Smooth muscle cell (in vitro differentiated cells): ENCODE data around the gene SLC5A8. TPM values are rescaled to one million over a fixed set of nuclear protein-coding genes. Genes with fewer than 3 reads are reported as not detected.

ENCODE experiments used
- DNase-seq: peaks from one replicate; lab custom pipeline; 2025; ENCODE audit not compliant: unreplicated experiment; lab: John Stamatoyannopoulos, UW
- H2AFZ ChIP-seq: fragments of 200-600 bp; sonication (generic); 2 replicates; pipeline ENCODE4 v1.6.0; 2016; ENCODE audit warnings: antibody characterized with exemption, low read depth, mild to moderate bottlenecking
- H3F3A ChIP-seq: fragments of 200-600 bp; sonication (generic); 2 replicates; pipeline ENCODE4 v1.6.0; 2017; ENCODE audit warnings: antibody characterized with exemption, low read depth
- H3K27ac ChIP-seq: fragments of 200-600 bp; sonication (generic); 2 replicates; pipeline ENCODE4 v1.5.1; 2016; ENCODE audit warnings: low read depth, mild to moderate bottlenecking
- H3K27me3 ChIP-seq: fragments of 200-600 bp; sonication (generic); 2 replicates; pipeline ENCODE4 v1.6.1; 2016; ENCODE audit warnings: low read depth, mild to moderate bottlenecking
- H3K36me3 ChIP-seq: fragments of 200-600 bp; sonication (generic); 2 replicates; pipeline ENCODE4 v1.5.1; 2016; ENCODE audit warnings: low read depth
- H3K4me1 ChIP-seq: fragments of 200-600 bp; sonication (generic); 2 replicates; pipeline ENCODE4 v1.5.1; 2016; ENCODE audit warnings: low read depth
- H3K4me2 ChIP-seq: fragments of 200-600 bp; sonication (generic); 2 replicates; pipeline ENCODE4 v1.6.0; 2016; ENCODE audit warnings: mild to moderate bottlenecking
- H3K4me3 ChIP-seq: fragments of 200-600 bp; sonication (generic); 2 replicates; pipeline ENCODE4 v1.5.1; 2016; ENCODE audit warnings: mild to moderate bottlenecking
- H3K79me2 ChIP-seq: fragments of 200-600 bp; sonication (generic); 2 replicates; pipeline ENCODE4 v1.6.0; 2016; ENCODE audit warnings: low read depth, mild to moderate bottlenecking
- H3K9ac ChIP-seq: fragments of 200-600 bp; sonication (generic); 2 replicates; pipeline ENCODE4 v1.6.0; 2016; ENCODE audit warnings: low read depth
- H3K9me3 ChIP-seq: fragments of 200-600 bp; sonication (generic); replicated peaks from 2 replicates; pipeline ENCODE4 v1.5.1; 2016; ENCODE audit warnings: low read depth
- H4K20me1 ChIP-seq: fragments of 200-600 bp; sonication (generic); 2 replicates; pipeline ENCODE4 v1.6.0; 2016; ENCODE audit warnings: low read depth
- CTCF ChIP-seq: fragments of 200-600 bp; sonication (generic); IDR thresholded peaks from 2 replicates; pipeline ENCODE4 v1.5.1; 2017; ENCODE audit warnings: borderline replicate concordance, mild to moderate bottlenecking, antibody characterized with exemption; ENCODE audit not compliant: insufficient read depth, poor library complexity, severe bottlenecking
- WGBS: methylation state at CpG from one replicate; pipeline ENCODE4 v1.1.7; 2016; ENCODE audit warnings: low lambda C conversion rate; 5-methylcytosine and 5-hydroxymethylcytosine counted together
- polyA plus RNA-seq: library from polyadenylated mRNA; unstranded; fragments of >200 nt; fragmentation: Nextera tagmentation; extraction: Ambion mirVana; gene quantifications from 2 replicates; pipeline ENCODE4 v1.2.1, GENCODE V29; 2016
- total RNA-seq: library from RNA; depleted of rRNA; stranded (reverse); fragments of >200 nt; gene quantifications from 2 replicates; pipeline ENCODE4 v1.2.3, GENCODE V29; 2014

SLC5A8 gene
- total and polyA plus RNA-seq, 2 experiments from 2014 or later = not detected

GRCh38 chr12:101174541-101174940 lies 35.5 kb downstream of the SLC5A8 start:
- Histone ChIP-seq H3K4me2 (no peak overlapping the region), H3K4me1 (no peaks in the 10 kb centered on the region), H2AFZ (no peak overlapping the region), H3K36me3 (no peaks in the 10 kb centered on the region), H3K27me3 (peaks cover 14% of the 10 kb centered on the region), H4K20me1 (no peaks in the 10 kb centered on the region), H3K9me3 (no peaks in the 10 kb centered on the region), H3K27ac (no peak overlapping the region), H3K79me2 (no peaks in the 10 kb centered on the region), H3K9ac (no peak overlapping the region), H3F3A (no peaks in the 10 kb centered on the region), H3K4me3 (no peak overlapping the region)
- no peak for TF ChIP-seq CTCF
- DNase-seq = no peak
- 79% methylated on average over 3 of the region's 3 CpGs for WGBS

GRCh38 chr12:101173197-101173749 lies 36.8 kb downstream of the SLC5A8 start:
- no peak for DNase-seq
- 96% methylated on average over 7 of the region's 7 CpGs for WGBS

GRCh38 chr12:101172316-101172715 lies 37.7 kb downstream of the SLC5A8 start:
- DNase-seq = no peak
- Histone ChIP-seq H3K79me2 (no peaks in the 10 kb centered on the region), H3K4me2 (no peak overlapping the region), H3K36me3 (no peaks in the 10 kb centered on the region), H2AFZ (no peak overlapping the region), H3K4me1 (no peaks in the 10 kb centered on the region), H3K9me3 (no peaks in the 10 kb centered on the region), H3K27ac (no peak overlapping the region), H3K4me3 (no peak overlapping the region), H3F3A (no peaks in the 10 kb centered on the region), H3K27me3 (no peaks in the 10 kb centered on the region), H4K20me1 (no peaks in the 10 kb centered on the region), H3K9ac (no peak overlapping the region)
- no peak for TF ChIP-seq CTCF
- WGBS = 44% methylated on average over 5 of the region's 5 CpGs

More at GRCh38 chr12:101173197-101173749, 36.8 kb downstream of the SLC5A8 start:
- no peak overlapping the region for H3K4me3 ChIP-seq
- no peaks in the 10 kb centered on the region for H4K20me1 ChIP-seq
- H3K27me3 ChIP-seq = peaks cover 8% of the 10 kb centered on the region
- no peaks in the 10 kb centered on the region for H3K79me2 ChIP-seq
- no peaks in the 10 kb centered on the region for H3F3A ChIP-seq
- no peak for TF ChIP-seq CTCF
- no peak overlapping the region for H3K4me2 ChIP-seq
- H3K4me1 ChIP-seq = no peaks in the 10 kb centered on the region
- H3K36me3 ChIP-seq = no peaks in the 10 kb centered on the region
- no peaks in the 10 kb centered on the region for H3K9me3 ChIP-seq
- H3K27ac ChIP-seq = no peak overlapping the region
- no peak overlapping the region for H3K9ac ChIP-seq
- no peak overlapping the region for H2AFZ ChIP-seq

GRCh38 chr12:101168001-101168400 lies 42.0 kb downstream of the SLC5A8 start:
- Histone ChIP-seq H3F3A (no peaks in the 10 kb centered on the region), H3K27ac (no peak overlapping the region), H3K4me1 (no peaks in the 10 kb centered on the region), H3K27me3 (peaks cover 21% of the 10 kb centered on the region), H4K20me1 (no peaks in the 10 kb centered on the region), H3K9me3 (no peaks in the 10 kb centered on the region), H3K9ac (no peak overlapping the region), H2AFZ (no peak overlapping the region), H3K79me2 (no peaks in the 10 kb centered on the region), H3K36me3 (no peaks in the 10 kb centered on the region), H3K4me3 (no peak overlapping the region), H3K4me2 (no peak overlapping the region)
- TF ChIP-seq CTCF = no peak
- no peak for DNase-seq
- WGBS = 90% methylated on average over 5 of the region's 5 CpGs
